K562 (cell line): ENCODE data around the gene KCNMB1. TPM values are rescaled to one million over a fixed set of nuclear protein-coding genes. Genes with fewer than 3 reads are reported as not detected.

ENCODE experiments used
- ATAC-seq: fragments of 200-7000 bp; cut with Tn5 transposase; 3 replicates; pipeline ENCODE4 v1.9.1; 2020; ENCODE audit warnings: moderate library complexity
- BruUV-seq: library from RNA; stranded (reverse); fragments of 400-500 nt; replicated peaks from 2 replicates; lab custom pipeline; 2021; lab: Mats Ljungman, UMichigan
- CTCF ChIA-PET: fragments of 300-600 bp; formaldehyde crosslinking; extraction: SDS; loops from one replicate; lab custom pipeline; 2021; ENCODE audit warnings: low intra/inter-chr PET ratio; lab: Yijun Ruan, JAX
- POLR2A ChIA-PET: fragments of 300-600, 350-650 bp; sonication (Branson Sonifier 250); formaldehyde crosslinking; extraction: SDS; loops from one replicate; lab custom pipeline; 2021; ENCODE audit warnings: antibody characterized with exemption, inconsistent platforms; lab: Yijun Ruan, JAX
- DNase-seq, 4 experiments: peaks; one replicate each; pipeline versions ENCODE4 v3.0.0 to v3.0.0-alpha.2; 2011 to 2018; ENCODE audit warnings: low spot score in 3 of 4, mixed read lengths in 3 of 4; ENCODE audit errors: extremely low read depth in 1 of 4
- FAIRE-seq: peaks from 2 replicates; lab custom pipeline; 2011; peaks lifted over from hg19 to GRCh38; lab: Jason Lieb, UNC
- H2AFZ ChIP-seq: 2 replicates; pipeline ENCODE4 v1.6.0; 2011; ENCODE audit warnings: low read depth, low read length, control low read depth, inconsistent platforms
- H3K27ac ChIP-seq: fragments of 200-600 bp; 3 replicates; pipeline ENCODE4 v1.8.0; 2011; ENCODE audit warnings: low read depth, mild to moderate bottlenecking, control low read depth, inconsistent platforms, low read length, moderate library complexity, mixed read lengths; ENCODE audit errors: extremely low read depth
- H3K27me3 ChIP-seq, 2 experiments: fragments of 300-600 bp in 1 of 2; 2 replicates in 1 of 2; 3 replicates in 1 of 2; pipeline versions ENCODE4 v1.6.0 to v1.8.0; 2011; ENCODE audit warnings: inconsistent platforms in 2 of 2, low read length in 2 of 2, mild to moderate bottlenecking in 1 of 2, mixed read lengths in 1 of 2, moderate library complexity in 1 of 2; ENCODE audit not compliant: control insufficient read depth in 2 of 2, insufficient read depth in 2 of 2
- H3K36me3 ChIP-seq: fragments of 300-600 bp; 3 replicates; pipeline ENCODE4 v1.8.0; 2011; ENCODE audit warnings: mild to moderate bottlenecking, low read length, inconsistent platforms; ENCODE audit not compliant: control insufficient read depth, insufficient read depth
- H3K4me1 ChIP-seq, 2 experiments: fragments of 200-600 bp in 1 of 2; replicated peaks in 1 of 2; 2 replicates in 1 of 2; 3 replicates in 1 of 2; pipeline versions ENCODE4 v1.5.1 to v1.8.0; 2011; ENCODE audit warnings: inconsistent platforms in 2 of 2, low read length in 2 of 2, mild to moderate bottlenecking in 1 of 2, mixed read lengths in 1 of 2, moderate library complexity in 1 of 2; ENCODE audit not compliant: control insufficient read depth in 2 of 2, insufficient read depth in 2 of 2
- H3K4me2 ChIP-seq: 2 replicates; pipeline ENCODE4 v1.6.1; 2011; ENCODE audit warnings: low read length, control low read depth, inconsistent platforms, mixed read lengths; ENCODE audit not compliant: insufficient read depth
- H3K4me3 ChIP-seq: fragments of 200-600 bp; sonication (generic), shearing (Covaris generic); 2 replicates; pipeline ENCODE4 v1.5.1; 2016; ENCODE audit warnings: control low read depth, inconsistent platforms
- H3K79me2 ChIP-seq: fragments of 200-600 bp; 3 replicates; pipeline ENCODE4 v1.8.0; 2011; ENCODE audit warnings: low read length, inconsistent platforms; ENCODE audit not compliant: control insufficient read depth, insufficient read depth
- H3K9ac ChIP-seq, 2 experiments: 2 replicates each; pipeline versions ENCODE4 v1.6.0 to v1.6.1; 2011; ENCODE audit warnings: low read depth in 2 of 2, low read length in 2 of 2, control low read depth in 1 of 2, inconsistent platforms in 1 of 2, mild to moderate bottlenecking in 1 of 2, mixed read lengths in 1 of 2; ENCODE audit not compliant: insufficient read depth in 1 of 2
- H3K9me1 ChIP-seq: one replicate; pipeline ENCODE4 v1.6.0; 2011; ENCODE audit warnings: inconsistent platforms, mild to moderate bottlenecking, low read length, moderate library complexity; ENCODE audit not compliant: control insufficient read depth, insufficient read depth
- H3K9me3 ChIP-seq: replicated peaks from 2 replicates; pipeline ENCODE4 v1.5.1; 2011; ENCODE audit warnings: low read depth, low read length, inconsistent platforms; ENCODE audit not compliant: control insufficient read depth, insufficient read depth
- H4K20me1 ChIP-seq: replicated peaks from 2 replicates; pipeline ENCODE4 v1.6.1; 2011; ENCODE audit warnings: low read length, inconsistent platforms, mixed read lengths; ENCODE audit not compliant: control insufficient read depth, insufficient read depth
- DMBX1 ChIP-seq: fragments of 250-450 bp; sonication (Bioruptor Pico); IDR thresholded peaks from 2 replicates; pipeline ENCODE4 v1.8.0; 2022; ENCODE audit warnings: inconsistent platforms, mild to moderate bottlenecking, moderate library complexity, borderline replicate concordance
- HDAC8 ChIP-seq: fragments of 450-650 bp; IDR thresholded peaks from 2 replicates; pipeline ENCODE4 v1.6.1; 2016; ENCODE audit warnings: mild to moderate bottlenecking, missing genetic modification characterization, moderate library complexity, missing compliant biosample characterization
- HLTF ChIP-seq: fragments of 450-650 bp; IDR thresholded peaks from 2 replicates; pipeline ENCODE4 v1.6.1; 2016
- WGBS: fragments of 100-300 bp; shearing (Covaris generic); methylation state at CpG from one replicate; pipeline ENCODE4 v1.1.6; 2016; ENCODE audit warnings: low coverage, mixed read lengths; ENCODE audit not compliant: insufficient coverage; ENCODE audit errors: missing lambda C conversion rate; 5-methylcytosine and 5-hydroxymethylcytosine counted together
- in situ Hi-C: fragments of 300-500 bp; cut with MboI; formaldehyde crosslinking; loops from 4 replicates; pipeline ENCODE4 v1.15.0; 2018; ENCODE audit warnings: inconsistent platforms, mixed read lengths
- intact Hi-C: fragments of 100-400 bp; cut with micrococcal nuclease; formaldehyde crosslinking; loops from 2 replicates; pipeline ENCODE4 v1.14.2; 2022
- polyA plus RNA-seq, 8 experiments: library from polyadenylated mRNA; depleted of rRNA in 4 of 8; stranded (reverse) in 5 of 8; unstranded in 3 of 8; fragments of >200 nt; fragmentation: Nextera tagmentation in 2 of 8; fragmentation: Illumina TruSeq in 1 of 8; extraction: Ambion mirVana in 2 of 8; extraction: Trizol in 1 of 8; gene quantifications; 2 replicates each; pipeline versions ENCODE4 v1.2.1 to v1.2.3, GENCODE V29; 2011 to 2014; ENCODE audit warnings: inconsistent platforms in 1 of 8, missing spikeins in 1 of 8
- total RNA-seq, 7 experiments: library from RNA; depleted of rRNA in 6 of 7; stranded (reverse); fragments of >200 nt in 6 of 7; fragmentation: Illumina TruSeq in 2 of 7; extraction: Trizol in 2 of 7; gene quantifications; 2 replicates each; pipeline versions ENCODE4 v1.2.1 to v1.2.3, GENCODE V29; 2011 to 2021; ENCODE audit warnings: low replicate concordance in 1 of 7
- TF ChIP-seq, protein P1 (sequence below): sonication (generic); formaldehyde crosslinking; IDR thresholded peaks from 2 replicates; pipeline ENCODE4 v1.8.1; 2022; ENCODE audit warnings: missing genetic modification reagents

The KCNMB1 gene
- total and polyA plus RNA-seq, 9 of the 15 experiments (the other 6 are each of a cell fraction or from before 2014, with no cell fraction given), result not detected

DNA sequence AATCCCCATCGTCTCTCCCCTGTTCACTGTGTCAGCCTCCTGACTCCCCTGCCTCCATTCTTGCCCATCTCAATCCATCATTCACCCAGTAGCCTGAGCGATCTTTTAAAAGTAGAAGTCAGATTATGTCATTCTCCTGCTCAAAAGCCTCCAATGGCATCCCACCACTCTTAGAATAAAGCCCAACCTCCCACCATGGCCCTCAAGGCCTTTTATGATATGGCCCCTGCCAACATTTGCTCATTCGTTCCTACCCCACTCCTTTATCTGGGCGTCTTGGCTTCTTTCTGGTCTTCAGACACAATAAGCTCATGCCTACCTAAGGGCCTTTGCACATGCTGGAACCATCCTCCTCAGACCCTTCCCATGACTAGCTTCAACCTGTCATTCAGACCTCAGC, 35.5 kb upstream of the KCNMB1 start:
- H3K9me1 ChIP-seq, result no peaks in the 10 kb centered on the region
- no peak overlapping the region for H3K9ac ChIP-seq
- 0% methylated on average over 4 of the region's 4 CpGs for WGBS
- FAIRE-seq (no peak), DNase-seq (no peak), ATAC-seq (no peak)
- no TSS peak for BruUV-seq
- no peak overlapping the region for H3K4me2 ChIP-seq
- H3K27ac ChIP-seq, result no peak overlapping the region
- no peak overlapping the region for H3K4me3 ChIP-seq
- no peaks in the 10 kb centered on the region for H3K36me3 ChIP-seq
- no peaks in the 10 kb centered on the region for H3K79me2 ChIP-seq
- intact Hi-C loops, result loop anchor here (5.0 kb wide), 1 partner anchor 77 kb away; no protein-coding TSS in a partner anchor
- 0 out of 2 replicates have a peak, but pooled peaks cover 2% of the 10 kb centered on the region for H4K20me1 ChIP-seq
- POLR2A ChIA-PET, result interaction anchor here (0.5 kb wide), 1 partner anchor 25 kb away, joined by 3 read pairs; no protein-coding TSS in a partner anchor
- in situ Hi-C loops, result no loop called here
- CTCF ChIA-PET, result no interaction called here
- no peaks in the 10 kb centered on the region for H3K9me3 ChIP-seq
- H3K4me1 ChIP-seq, result no peaks in the 10 kb centered on the region
- H3K27me3 ChIP-seq, result peaks cover 0 to 8% of the 10 kb centered on the region in 2 experiments; a peak in 3 of 5 replicates
- no peak for TF ChIP-seq HDAC8 (tag)
- TF ChIP-seq, protein P1, sequence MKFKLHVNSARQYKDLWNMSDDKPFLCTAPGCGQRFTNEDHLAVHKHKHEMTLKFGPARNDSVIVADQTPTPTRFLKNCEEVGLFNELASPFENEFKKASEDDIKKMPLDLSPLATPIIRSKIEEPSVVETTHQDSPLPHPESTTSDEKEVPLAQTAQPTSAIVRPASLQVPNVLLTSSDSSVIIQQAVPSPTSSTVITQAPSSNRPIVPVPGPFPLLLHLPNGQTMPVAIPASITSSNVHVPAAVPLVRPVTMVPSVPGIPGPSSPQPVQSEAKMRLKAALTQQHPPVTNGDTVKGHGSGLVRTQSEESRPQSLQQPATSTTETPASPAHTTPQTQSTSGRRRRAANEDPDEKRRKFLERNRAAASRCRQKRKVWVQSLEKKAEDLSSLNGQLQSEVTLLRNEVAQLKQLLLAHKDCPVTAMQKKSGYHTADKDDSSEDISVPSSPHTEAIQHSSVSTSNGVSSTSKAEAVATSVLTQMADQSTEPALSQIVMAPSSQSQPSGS, result no peak
- no peak for TF ChIP-seq HLTF
- no peak for TF ChIP-seq DMBX1 (CRISPR knock-in tag)
- H2AFZ ChIP-seq, result no peak overlapping the region
